Activated CD4-positive, alpha-beta T cell treated with anti-CD3 and anti-CD28 coated beads for 36 hours (primary cell): Measurements from ENCODE around the gene TRAPPC3L. TPM values are rescaled to one million over a fixed set of nuclear protein-coding genes. Genes with fewer than 3 reads are reported as not detected.

ENCODE experiments used
- ATAC-seq: fragments of 200-7000 bp; cut with Tn5 transposase; one replicate; pipeline ENCODE4 v1.10.0; 2021; ENCODE audit warnings: mild to moderate bottlenecking, moderate library complexity
- CTCF ChIA-PET: fragments of 350-600 bp; sonication (Branson Sonifier 250); formaldehyde crosslinking; loops from one replicate; lab custom pipeline; 2021; ENCODE audit warnings: antibody characterized with exemption; lab: Charles Lee
- POLR2A ChIA-PET: fragments of 350-600 bp; sonication (Branson Sonifier 250); formaldehyde crosslinking; loops from one replicate; lab custom pipeline; 2021; ENCODE audit warnings: antibody characterized with exemption, inconsistent platforms; lab: Charles Lee
- DNase-seq: peaks from one replicate; pipeline ENCODE4 v3.0.0-alpha.2; 2020
- H3K27ac Mint-ChIP-seq: one replicate; pipeline ENCODE4 v1.8.0; 2021; ENCODE audit warnings: mixed read lengths
- H3K27me3 Mint-ChIP-seq: one replicate; pipeline ENCODE4 v1.8.0; 2021; ENCODE audit warnings: mixed read lengths
- H3K36me3 Mint-ChIP-seq: one replicate; pipeline ENCODE4 v1.8.0; 2021; ENCODE audit warnings: low read depth, mixed read lengths
- H3K4me1 Mint-ChIP-seq: one replicate; pipeline ENCODE4 v1.8.0; 2021; ENCODE audit warnings: mixed read lengths
- H3K4me3 Mint-ChIP-seq: one replicate; pipeline ENCODE4 v1.8.0; 2021; ENCODE audit warnings: mild to moderate bottlenecking, moderate library complexity, mixed read lengths
- H3K9me3 Mint-ChIP-seq: one replicate; pipeline ENCODE4 v1.8.0; 2021; ENCODE audit warnings: low read depth, mixed read lengths
- intact Hi-C, 2 experiments: fragments of 100-400 bp; cut with DNase I in 1 of 2; cut with micrococcal nuclease in 1 of 2; formaldehyde crosslinking; loops; one replicate each; pipeline versions ENCODE4 v1.14.2 to v1.15.1; 2022 to 2024; cut with DNase I, micrococcal nuclease
- total RNA-seq, 2 experiments: library from RNA; stranded (reverse); gene quantifications; one replicate each; pipeline ENCODE4 v1.2.3, GENCODE V29; 2021

The TRAPPC3L gene
- total RNA-seq, 2 experiments from 2014 or later = not detected

- ATAC-seq (no peak), DNase-seq (no peak)
- no peak overlapping the region for H3K4me3 Mint-ChIP-seq
- H3K27ac Mint-ChIP-seq = no peak overlapping the region
- peaks cover 1% of the 10 kb centered on the region for H3K4me1 Mint-ChIP-seq
- intact Hi-C loops = loop anchor here in 1 of 2 experiments (2.0 kb wide), 1 partner anchor 341 kb away; no protein-coding TSS in a partner anchor
- ChIA-PET POLR2A (no interaction called here), CTCF (interaction anchor here (0.9 to 2.8 kb wide), 24 partner anchors 9 to 342 kb away, joined by 3 to 39 read pairs (median 5); partner anchors contain the start of genes RSPH4A and RWDD1)
- H3K36me3 Mint-ChIP-seq = no peaks in the 10 kb centered on the region
- H3K9me3 Mint-ChIP-seq = no peaks in the 10 kb centered on the region
- H3K27me3 Mint-ChIP-seq = peaks cover 11% of the 10 kb centered on the region
These were observed 14.6 kb upstream of the TRAPPC3L start for GRCh38 chr6:116560130-116560529.

- DNase-seq (no peak), ATAC-seq (no peak)
- Mint-ChIP-seq H3K4me1 (peaks cover 1% of the 10 kb centered on the region), H3K27ac (no peak overlapping the region), H3K27me3 (peaks cover 8% of the 10 kb centered on the region), H3K36me3 (no peaks in the 10 kb centered on the region), H3K4me3 (no peak overlapping the region), H3K9me3 (no peaks in the 10 kb centered on the region)
- POLR2A ChIA-PET = no interaction called here
- intact Hi-C loops = no loop called here
- CTCF ChIA-PET = interaction anchor here (0.8 to 1.1 kb wide), 2 partner anchors 10 to 27 kb away, joined by 3 to 4 read pairs; no protein-coding TSS in a partner anchor
These were observed 12.4 kb upstream of the TRAPPC3L start for GRCh38 chr6:116557893-116558292.

GRCh38 chr6:116556814-116557415 is 11.4 kb upstream of the TRAPPC3L start:
- POLR2A ChIA-PET = no interaction called here
- DNase-seq (no peak), ATAC-seq (no peak)
- CTCF ChIA-PET = interaction anchor here (0.6 kb wide), 1 partner anchor 22 kb away, joined by 3 read pairs; no protein-coding TSS in a partner anchor
- H3K4me3 Mint-ChIP-seq = no peak overlapping the region
- no peaks in the 10 kb centered on the region for H3K9me3 Mint-ChIP-seq
- H3K27me3 Mint-ChIP-seq = peaks cover 8% of the 10 kb centered on the region
- H3K4me1 Mint-ChIP-seq = peaks cover 1% of the 10 kb centered on the region
- H3K36me3 Mint-ChIP-seq = no peaks in the 10 kb centered on the region
- H3K27ac Mint-ChIP-seq = no peak overlapping the region
- intact Hi-C loops = no loop called here

GRCh38 chr6:116556065-116556464 is 10.6 kb upstream of the TRAPPC3L start:
- no peak for DNase-seq
- no peak for ATAC-seq
- H3K4me1 Mint-ChIP-seq = no peaks in the 10 kb centered on the region
- intact Hi-C loops = no loop called here
- ChIA-PET POLR2A (no interaction called here), CTCF (interaction anchor here (1.3 to 3.3 kb wide), 4 partner anchors 15 to 287 kb away, joined by 3 to 20 read pairs (median 4); no protein-coding TSS in a partner anchor)
- no peak overlapping the region for H3K27ac Mint-ChIP-seq
- H3K36me3 Mint-ChIP-seq = no peaks in the 10 kb centered on the region
- H3K4me3 Mint-ChIP-seq = no peak overlapping the region
- no peaks in the 10 kb centered on the region for H3K9me3 Mint-ChIP-seq
- peaks cover 10% of the 10 kb centered on the region for H3K27me3 Mint-ChIP-seq

GRCh38 chr6:116553451-116553850 is 8.0 kb upstream of the TRAPPC3L start, which contains the start of gene CALHM4:
TSS of gene CALHM4 (plus strand) at chr6:116553751. CDS start at chr6:116553794, 43 bp downstream.
- no peaks in the 10 kb centered on the region for H3K36me3 Mint-ChIP-seq
- DNase-seq (no peak), ATAC-seq (no peak)
- H3K4me1 Mint-ChIP-seq = no peaks in the 10 kb centered on the region
- POLR2A ChIA-PET = no interaction called here
- H3K4me3 Mint-ChIP-seq = no peak within 1 kb of the TSS
- H3K27me3 Mint-ChIP-seq = peaks cover 13% of the 10 kb centered on the region
- CTCF ChIA-PET = interaction anchor here (0.5 to 3.3 kb wide), 7 partner anchors 10 to 245 kb away, joined by 3 to 20 read pairs (median 4); no protein-coding TSS in a partner anchor
- H3K27ac Mint-ChIP-seq = no peak within 1 kb of the TSS
- H3K9me3 Mint-ChIP-seq = no peaks in the 10 kb centered on the region
- intact Hi-C loops = no loop called here

- H3K4me3 Mint-ChIP-seq = no peak overlapping the region
- no peaks in the 10 kb centered on the region for H3K36me3 Mint-ChIP-seq
- H3K9me3 Mint-ChIP-seq = no peaks in the 10 kb centered on the region
- H3K27me3 Mint-ChIP-seq = peaks cover 16% of the 10 kb centered on the region
- no peak for DNase-seq
- CTCF ChIA-PET = interaction anchor here (1.1 to 2.0 kb wide), 3 partner anchors 10 to 13 kb away, joined by 3 to 8 read pairs (median 6); no protein-coding TSS in a partner anchor
- H3K4me1 Mint-ChIP-seq = no peaks in the 10 kb centered on the region
- no peak for ATAC-seq
- H3K27ac Mint-ChIP-seq = no peak overlapping the region
- POLR2A ChIA-PET = no interaction called here
- intact Hi-C loops = no loop called here
These were observed 5.3 kb upstream of the TRAPPC3L start for GRCh38 chr6:116550796-116551195.

- POLR2A ChIA-PET = no interaction called here
- ATAC-seq (no peak), DNase-seq (no peak)
- intact Hi-C loops = no loop called here
- CTCF ChIA-PET = no interaction called here
- Mint-ChIP-seq H3K27me3 (peaks cover 17% of the 10 kb centered on the region), H3K9me3 (no peaks in the 10 kb centered on the region), H3K36me3 (no peaks in the 10 kb centered on the region), H3K4me1 (no peaks in the 10 kb centered on the region), H3K4me3 (no peak overlapping the region), H3K27ac (no peak overlapping the region)
These were observed 1.9 kb upstream of the TRAPPC3L start for GRCh38 chr6:116547358-116547757.

- Mint-ChIP-seq H3K4me1 (no peaks in the 10 kb centered on the region), H3K27me3 (peaks cover 17% of the 10 kb centered on the region), H3K4me3 (no peak overlapping the region), H3K36me3 (no peaks in the 10 kb centered on the region), H3K9me3 (no peaks in the 10 kb centered on the region), H3K27ac (no peak overlapping the region)
- intact Hi-C loops = no loop called here
- ATAC-seq = no peak
- no peak for DNase-seq
- POLR2A ChIA-PET = no interaction called here
- CTCF ChIA-PET = interaction anchor here (1.1 to 4.5 kb wide), 4 partner anchors 9 to 255 kb away, joined by 3 to 15 read pairs (median 8); partner anchors contain the start of gene CALHM4
These were observed 2.3 kb downstream of the TRAPPC3L start for GRCh38 chr6:116543149-116543548.

GRCh38 chr6:116542426-116542825 is 3.1 kb downstream of the TRAPPC3L start:
- no peak for ATAC-seq
- Mint-ChIP-seq H3K4me1 (no peaks in the 10 kb centered on the region), H3K27me3 (peaks cover 17% of the 10 kb centered on the region), H3K27ac (no peak overlapping the region), H3K4me3 (no peak overlapping the region), H3K36me3 (no peaks in the 10 kb centered on the region), H3K9me3 (no peaks in the 10 kb centered on the region)
- intact Hi-C loops = no loop called here
- ChIA-PET POLR2A (no interaction called here), CTCF (interaction anchor here (0.7 to 4.5 kb wide), 7 partner anchors 9 to 254 kb away, joined by 3 to 19 read pairs (median 8); partner anchors contain the start of gene CALHM4)
- DNase-seq = no peak

GRCh38 chr6:116536216-116536621 is 9.3 kb downstream of the TRAPPC3L start:
- intact Hi-C loops = loop anchor here (1.0 to 5.0 kb wide), 4 partner anchors 25 to 311 kb away; no protein-coding TSS in a partner anchor
- DNase-seq = peak; percentile 9
- no peak overlapping the region for H3K27ac Mint-ChIP-seq
- H3K36me3 Mint-ChIP-seq = no peaks in the 10 kb centered on the region
- H3K4me1 Mint-ChIP-seq = no peaks in the 10 kb centered on the region
- POLR2A ChIA-PET = no interaction called here
- peaks cover 10% of the 10 kb centered on the region for H3K27me3 Mint-ChIP-seq
- no peak overlapping the region for H3K4me3 Mint-ChIP-seq
- ATAC-seq = peak; percentile 75
- CTCF ChIA-PET = interaction anchor here (0.8 to 4.6 kb wide), 6 partner anchors 24 to 268 kb away, joined by 3 to 39 read pairs (median 5); partner anchors contain the start of gene RWDD1
- H3K9me3 Mint-ChIP-seq = no peaks in the 10 kb centered on the region

- Mint-ChIP-seq H3K9me3 (no peaks in the 10 kb centered on the region), H3K36me3 (no peaks in the 10 kb centered on the region), H3K4me3 (no peak overlapping the region), H3K27me3 (peaks cover 8% of the 10 kb centered on the region), H3K4me1 (no peaks in the 10 kb centered on the region), H3K27ac (no peak overlapping the region)
- intact Hi-C loops = loop anchor here in 1 of 2 experiments (5.0 kb wide), 1 partner anchor 312 kb away; no protein-coding TSS in a partner anchor
- ChIA-PET CTCF (interaction anchor here (0.6 to 4.6 kb wide), 23 partner anchors 8 to 348 kb away, joined by 3 to 76 read pairs (median 4); partner anchors contain the start of genes CALHM4 and RWDD1), POLR2A (no interaction called here)
- no peak for DNase-seq
- ATAC-seq = no peak
These were observed 10.4 kb downstream of the TRAPPC3L start for GRCh38 chr6:116535109-116535508.
